Smooth muscle cell (in vitro differentiated cells): ENCODE measurements around the gene TMEM218. TPM values are rescaled to one million over a fixed set of nuclear protein-coding genes. Genes with fewer than 3 reads are reported as not detected.

Experiments
- DNase-seq: peaks from one replicate; lab custom pipeline; 2025; ENCODE audit not compliant: unreplicated experiment; lab: John Stamatoyannopoulos, UW
- H2AFZ ChIP-seq: fragments of 200-600 bp; sonication (generic); 2 replicates; pipeline ENCODE4 v1.6.0; 2016; ENCODE audit warnings: antibody characterized with exemption, low read depth, mild to moderate bottlenecking
- H3F3A ChIP-seq: fragments of 200-600 bp; sonication (generic); 2 replicates; pipeline ENCODE4 v1.6.0; 2017; ENCODE audit warnings: antibody characterized with exemption, low read depth
- H3K27ac ChIP-seq: fragments of 200-600 bp; sonication (generic); 2 replicates; pipeline ENCODE4 v1.5.1; 2016; ENCODE audit warnings: low read depth, mild to moderate bottlenecking
- H3K27me3 ChIP-seq: fragments of 200-600 bp; sonication (generic); 2 replicates; pipeline ENCODE4 v1.6.1; 2016; ENCODE audit warnings: low read depth, mild to moderate bottlenecking
- H3K36me3 ChIP-seq: fragments of 200-600 bp; sonication (generic); 2 replicates; pipeline ENCODE4 v1.5.1; 2016; ENCODE audit warnings: low read depth
- H3K4me1 ChIP-seq: fragments of 200-600 bp; sonication (generic); 2 replicates; pipeline ENCODE4 v1.5.1; 2016; ENCODE audit warnings: low read depth
- H3K4me2 ChIP-seq: fragments of 200-600 bp; sonication (generic); 2 replicates; pipeline ENCODE4 v1.6.0; 2016; ENCODE audit warnings: mild to moderate bottlenecking
- H3K4me3 ChIP-seq: fragments of 200-600 bp; sonication (generic); 2 replicates; pipeline ENCODE4 v1.5.1; 2016; ENCODE audit warnings: mild to moderate bottlenecking
- H3K79me2 ChIP-seq: fragments of 200-600 bp; sonication (generic); 2 replicates; pipeline ENCODE4 v1.6.0; 2016; ENCODE audit warnings: low read depth, mild to moderate bottlenecking
- H3K9ac ChIP-seq: fragments of 200-600 bp; sonication (generic); 2 replicates; pipeline ENCODE4 v1.6.0; 2016; ENCODE audit warnings: low read depth
- H3K9me3 ChIP-seq: fragments of 200-600 bp; sonication (generic); replicated peaks from 2 replicates; pipeline ENCODE4 v1.5.1; 2016; ENCODE audit warnings: low read depth
- H4K20me1 ChIP-seq: fragments of 200-600 bp; sonication (generic); 2 replicates; pipeline ENCODE4 v1.6.0; 2016; ENCODE audit warnings: low read depth
- CTCF ChIP-seq: fragments of 200-600 bp; sonication (generic); IDR thresholded peaks from 2 replicates; pipeline ENCODE4 v1.5.1; 2017; ENCODE audit warnings: borderline replicate concordance, mild to moderate bottlenecking, antibody characterized with exemption; ENCODE audit not compliant: insufficient read depth, poor library complexity, severe bottlenecking
- WGBS: methylation state at CpG from one replicate; pipeline ENCODE4 v1.1.7; 2016; ENCODE audit warnings: low lambda C conversion rate; 5-methylcytosine and 5-hydroxymethylcytosine counted together
- polyA plus RNA-seq: library from polyadenylated mRNA; unstranded; fragments of >200 nt; fragmentation: Nextera tagmentation; extraction: Ambion mirVana; gene quantifications from 2 replicates; pipeline ENCODE4 v1.2.1, GENCODE V29; 2016
- total RNA-seq: library from RNA; depleted of rRNA; stranded (reverse); fragments of >200 nt; gene quantifications from 2 replicates; pipeline ENCODE4 v1.2.3, GENCODE V29; 2014

TMEM218 gene
- total and polyA plus RNA-seq, 2 experiments from 2014 or later: 22.1 to 30.7 TPM

- Histone ChIP-seq H3K4me3 (no peak overlapping the region), H3K27ac (no peak overlapping the region), H3K4me1 (no peaks in the 10 kb centered on the region), H3F3A (no peaks in the 10 kb centered on the region), H4K20me1 (no peaks in the 10 kb centered on the region), H2AFZ (no peak overlapping the region), H3K79me2 (no peaks in the 10 kb centered on the region), H3K4me2 (no peak overlapping the region), H3K9me3 (no peaks in the 10 kb centered on the region), H3K36me3 (no peaks in the 10 kb centered on the region), H3K9ac (no peak overlapping the region), H3K27me3 (no peaks in the 10 kb centered on the region)
- no peak for TF ChIP-seq CTCF
- DNase-seq: no peak
Observed at GRCh38 chr11:125052047-125052446, 59.4 kb downstream of the TMEM218 start.

- no peak overlapping the region for H3K4me3 ChIP-seq
- H3K9ac ChIP-seq: no peak overlapping the region
- H3K4me1 ChIP-seq: no peaks in the 10 kb centered on the region
- H3K27ac ChIP-seq: no peak overlapping the region
- WGBS: 90% methylated on average over 4 of the region's 4 CpGs
- H3K4me2 ChIP-seq: no peak overlapping the region
- no peak for DNase-seq
- H3K36me3 ChIP-seq: no peaks in the 10 kb centered on the region
- no peaks in the 10 kb centered on the region for H3K79me2 ChIP-seq
- no peaks in the 10 kb centered on the region for H3K9me3 ChIP-seq
- no peaks in the 10 kb centered on the region for H4K20me1 ChIP-seq
- H3K27me3 ChIP-seq: no peaks in the 10 kb centered on the region
- H2AFZ ChIP-seq: no peak overlapping the region
- no peak for TF ChIP-seq CTCF
- no peaks in the 10 kb centered on the region for H3F3A ChIP-seq
Observed at GRCh38 chr11:125049164-125049792, 62.1 kb downstream of the TMEM218 start.

Other genes with a start within 250 kb of the TMEM218 start
- 8.9 and 10.4 TPM in 2 replicates for gene ROBO3, start 246.2 kb downstream of the TMEM218 start, total RNA-seq
- gene ROBO3, start 246.2 kb downstream of the TMEM218 start, polyA plus RNA-seq: 10.8 and 12.8 TPM in 2 replicates
- not detected in 2 replicates for gene ROBO4, start 213.8 kb downstream of the TMEM218 start, total RNA-seq
- 0.06 and 0.40 TPM in 2 replicates for gene ROBO4, start 213.8 kb downstream of the TMEM218 start, polyA plus RNA-seq
- not detected in 2 replicates for gene HEPN1, start 192.4 kb downstream of the TMEM218 start, total RNA-seq
- gene HEPN1, start 192.4 kb downstream of the TMEM218 start, polyA plus RNA-seq: not detected in 2 replicates
- not detected in 2 replicates for gene HEPACAM, start 175.6 kb downstream of the TMEM218 start, total RNA-seq
- not detected in 2 replicates for gene HEPACAM, start 175.6 kb downstream of the TMEM218 start, polyA plus RNA-seq
- gene CCDC15, start 157.4 kb downstream of the TMEM218 start, total RNA-seq: 2.7 and 4.0 TPM in 2 replicates
- 1.2 and 1.9 TPM in 2 replicates for gene CCDC15, start 157.4 kb downstream of the TMEM218 start, polyA plus RNA-seq
- gene SLC37A2, start 48.3 kb downstream of the TMEM218 start, total RNA-seq: 3.3 and 5.3 TPM in 2 replicates
- gene SLC37A2, start 48.3 kb downstream of the TMEM218 start, polyA plus RNA-seq: 0.69 and 0.71 TPM in 2 replicates
- 6.5 and 7.2 TPM in 2 replicates for gene PKNOX2, start 53.1 kb upstream of the TMEM218 start, total RNA-seq
- 6.0 and 7.9 TPM in 2 replicates for gene PKNOX2, start 53.1 kb upstream of the TMEM218 start, polyA plus RNA-seq